HepG2 (cell line): Measurements from ENCODE around the gene HSDL1. TPM values are rescaled to one million over a fixed set of nuclear protein-coding genes. Genes with fewer than 3 reads are reported as not detected.

Experiments
- ATAC-seq: fragments of 200-7000 bp; cut with Tn5 transposase; 3 replicates; pipeline ENCODE4 v1.9.1; 2020; ENCODE audit warnings: mild to moderate bottlenecking, moderate library complexity
- BruUV-seq: library from RNA; stranded (reverse); fragments of 400-500 nt; replicated peaks from 2 replicates; lab custom pipeline; 2021; lab: Mats Ljungman, UMichigan
- CTCF ChIA-PET: fragments of 300-600 bp; formaldehyde crosslinking; extraction: SDS; loops from one replicate; lab custom pipeline; 2021; ENCODE audit warnings: low total read pairs, inconsistent platforms, low intra/inter-chr PET ratio; lab: Yijun Ruan, JAX
- POLR2A ChIA-PET: fragments of 350-600 bp; sonication (Branson Sonifier 250); formaldehyde crosslinking; loops from one replicate; lab custom pipeline; 2020; ENCODE audit warnings: antibody characterized with exemption, inconsistent platforms; lab: Yijun Ruan, JAX
- DNase-seq: peaks from one replicate; pipeline ENCODE4 v3.0.0-alpha.2; 2015; ENCODE audit warnings: low spot score
- FAIRE-seq: peaks from 3 replicates; lab custom pipeline; 2011; peaks lifted over from hg19 to GRCh38; lab: Jason Lieb, UNC
- H2AFZ ChIP-seq: one replicate; pipeline ENCODE4 v1.6.1; 2011; ENCODE audit warnings: low read length, inconsistent platforms
- H3K27ac ChIP-seq: fragments of 300-600 bp; 3 replicates; pipeline ENCODE4 v1.8.0; 2011; ENCODE audit warnings: mixed run types, mild to moderate bottlenecking, mixed read lengths, low read length, inconsistent platforms; ENCODE audit not compliant: insufficient read depth; ENCODE audit errors: extremely low read length
- H3K27me3 ChIP-seq, 2 experiments: fragments of 200-600 bp in 1 of 2; 2 replicates in 1 of 2; 3 replicates in 1 of 2; pipeline versions ENCODE4 v1.6.0 to v1.8.0; 2011; ENCODE audit warnings: low read length in 2 of 2, mild to moderate bottlenecking in 2 of 2, moderate library complexity in 2 of 2, inconsistent platforms in 1 of 2; ENCODE audit not compliant: insufficient read depth in 2 of 2, control insufficient read depth in 1 of 2
- H3K36me3 ChIP-seq, 2 experiments: fragments of 200-600 bp in 1 of 2; replicated peaks in 1 of 2; 2 replicates in 1 of 2; 3 replicates in 1 of 2; pipeline versions ENCODE4 v1.5.1 to v1.8.0; 2011; ENCODE audit warnings: low read length in 2 of 2, inconsistent platforms in 1 of 2; ENCODE audit not compliant: insufficient read depth in 2 of 2, control insufficient read depth in 1 of 2
- H3K4me1 ChIP-seq: 2 replicates; pipeline ENCODE4 v1.5.1; 2012; ENCODE audit warnings: low read length, inconsistent platforms; ENCODE audit not compliant: insufficient read depth
- H3K4me2 ChIP-seq: 2 replicates; pipeline ENCODE4 v1.6.0; 2011; ENCODE audit warnings: low read depth, low read length, inconsistent platforms
- H3K4me3 ChIP-seq, 3 experiments: fragments of 200-600 bp in 1 of 3; sonication (generic), shearing (Covaris generic) in 1 of 3; replicated peaks in 1 of 3; 2 replicates each; pipeline ENCODE4 v1.5.1; 2011 to 2016; ENCODE audit warnings: low read length in 3 of 3, inconsistent platforms in 2 of 3, low read depth in 2 of 3, mild to moderate bottlenecking in 2 of 3, control low read depth in 1 of 3, mixed read lengths in 1 of 3; ENCODE audit not compliant: insufficient read depth in 1 of 3
- H3K79me2 ChIP-seq: one replicate; pipeline ENCODE4 v1.6.1; 2011; ENCODE audit warnings: low read length, inconsistent platforms; ENCODE audit not compliant: insufficient read depth
- H3K9ac ChIP-seq: 2 replicates; pipeline ENCODE4 v1.6.0; 2011; ENCODE audit warnings: mild to moderate bottlenecking, low read depth, low read length, inconsistent platforms; ENCODE audit not compliant: insufficient read depth
- H3K9me3 ChIP-seq: 2 replicates; pipeline ENCODE4 v1.5.1; 2012; ENCODE audit warnings: mild to moderate bottlenecking, low read length
- H4K20me1 ChIP-seq: 2 replicates; pipeline ENCODE4 v1.6.0; 2011; ENCODE audit warnings: inconsistent platforms, mild to moderate bottlenecking, low read length, moderate library complexity; ENCODE audit not compliant: insufficient read depth
- HDAC6 ChIP-seq: fragments of 200-600 bp; sonication (generic); IDR thresholded peaks from 2 replicates; pipeline ENCODE4 v1.7.0; 2017; ENCODE audit warnings: mild to moderate bottlenecking, antibody characterized with exemption, low read length, low read depth
- MAFF ChIP-seq: IDR thresholded peaks from 2 replicates; pipeline ENCODE4 v1.6.1; 2011; ENCODE audit warnings: low read depth, low read length, improper control_type of control experiment
- MAFG ChIP-seq: sonication (generic); formaldehyde crosslinking; IDR thresholded peaks from 2 replicates; pipeline ENCODE4 v1.5.1; 2020; ENCODE audit warnings: mild to moderate bottlenecking, missing genetic modification reagents
- NCOA5 ChIP-seq: sonication (generic); formaldehyde crosslinking; IDR thresholded peaks from 2 replicates; pipeline ENCODE4 v1.4.0; 2020; ENCODE audit warnings: missing genetic modification reagents
- PHF20 ChIP-seq: sonication (generic); formaldehyde crosslinking; IDR thresholded peaks from 2 replicates; pipeline ENCODE4 v1.5.0; 2020; ENCODE audit warnings: mild to moderate bottlenecking, missing genetic modification reagents
- RARA ChIP-seq: IDR thresholded peaks from 2 replicates; pipeline ENCODE4 v1.6.1; 2016; ENCODE audit warnings: missing genetic modification reagents, missing compliant biosample characterization
- RFX1 ChIP-seq: fragments of 450-650 bp; IDR thresholded peaks from 2 replicates; pipeline ENCODE4 v1.6.1; 2017
- SKI ChIP-seq: fragments of 450-650 bp; IDR thresholded peaks from one replicate; pipeline ENCODE4 v1.6.1; 2018; ENCODE audit warnings: mild to moderate bottlenecking; ENCODE audit not compliant: partially characterized antibody
- SMARCC2 ChIP-seq: fragments of 450-650 bp; IDR thresholded peaks from 2 replicates; pipeline ENCODE4 v1.6.1; 2017; ENCODE audit warnings: antibody characterized with exemption, mild to moderate bottlenecking
- SRSF9 ChIP-seq: fragments of 200-400 bp; formaldehyde crosslinking; IDR thresholded peaks from 2 replicates; pipeline ENCODE4 v1.6.1; 2018; ENCODE audit warnings: borderline replicate concordance, mild to moderate bottlenecking, low read depth, low read length; ENCODE audit not compliant: insufficient read depth, poor library complexity, severe bottlenecking
- ZNF296 ChIP-seq: sonication (generic); formaldehyde crosslinking; conservative IDR thresholded peaks from 2 replicates; pipeline ENCODE4 v1.5.0; 2020; ENCODE audit warnings: mild to moderate bottlenecking, missing genetic modification reagents
- ZNF619 ChIP-seq: sonication (generic); formaldehyde crosslinking; IDR thresholded peaks from 2 replicates; pipeline ENCODE4 v1.4.0; 2020; ENCODE audit warnings: mild to moderate bottlenecking, missing genetic modification reagents
- WGBS: methylation state at CpG from one replicate; pipeline ENCODE4 v1.1.6; 2017; ENCODE audit warnings: low lambda C conversion rate; 5-methylcytosine and 5-hydroxymethylcytosine counted together
- in situ Hi-C: cut with HindIII; loops from 2 replicates; pipeline ENCODE4 v1.10.0; 2017; ENCODE audit warnings: low pct_unique_long_range_greater_than_20kb; ENCODE audit not compliant: extremely low pct_ligation_motif_present
- intact Hi-C: fragments of 100-400 bp; cut with micrococcal nuclease; formaldehyde crosslinking; loops from one replicate; pipeline ENCODE4 v1.10.0; 2022; ENCODE audit not compliant: unreplicated experiment
- polyA plus RNA-seq, 8 experiments: library from polyadenylated mRNA; depleted of rRNA in 3 of 8; stranded (reverse) in 7 of 8; unstranded in 1 of 8; fragments of >200 nt; fragmentation: Illumina TruSeq in 4 of 8; extraction: Trizol in 4 of 8; gene quantifications; 2 replicates each; pipeline versions ENCODE4 v1.2.1 to v1.2.3, GENCODE V29; 2011 to 2016; ENCODE audit warnings: low read depth in 4 of 8, missing spikeins in 1 of 8, mixed read lengths in 1 of 8; ENCODE audit not compliant: insufficient read depth in 1 of 8
- total RNA-seq, 5 experiments: library from RNA; depleted of rRNA; stranded (reverse); fragments of >200 nt; fragmentation: Illumina TruSeq; extraction: Trizol; gene quantifications; 2 replicates each; pipeline ENCODE4 v1.2.3, GENCODE V29; 2016; ENCODE audit warnings: low read depth in 1 of 5
- TF ChIP-seq, protein P1 (sequence below): sonication (generic); formaldehyde crosslinking; IDR thresholded peaks from 2 replicates; pipeline ENCODE4 v1.5.1; 2020; ENCODE audit warnings: mild to moderate bottlenecking, moderate library complexity, missing genetic modification reagents
- TF ChIP-seq, protein P2 (sequence below): sonication (generic); formaldehyde crosslinking; IDR thresholded peaks from 2 replicates; pipeline ENCODE4 v1.5.1; 2020; ENCODE audit warnings: mild to moderate bottlenecking, missing genetic modification reagents, moderate library complexity
- TF ChIP-seq, protein P3 (sequence below): sonication (generic); formaldehyde crosslinking; IDR thresholded peaks from 2 replicates; pipeline ENCODE4 v1.4.0; 2020; ENCODE audit warnings: mild to moderate bottlenecking, missing genetic modification reagents

HSDL1 gene
- total and polyA plus RNA-seq, 2 of the 13 experiments (the other 11 are each of a cell fraction or from before 2014, with no cell fraction given): 49.2 to 49.7 TPM

DNA sequence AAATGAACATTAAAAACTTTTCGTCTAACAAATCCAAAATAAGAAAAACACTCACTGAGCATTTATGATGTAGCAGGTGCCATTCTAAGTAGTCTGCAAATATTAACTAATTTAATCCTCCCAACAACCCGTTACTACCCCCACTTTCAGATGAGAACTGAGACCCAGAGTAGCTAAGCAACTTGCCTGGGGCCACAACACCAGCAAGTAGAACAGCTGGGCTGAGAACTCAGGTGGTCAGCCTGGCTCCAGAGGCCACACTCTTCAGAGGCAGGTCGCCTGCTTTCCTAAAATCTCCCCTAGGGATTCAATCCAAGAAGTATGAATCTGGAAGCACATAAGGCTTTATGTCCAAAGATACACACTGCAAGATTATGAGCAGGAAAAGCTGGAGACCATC, 34.5 kb downstream of the HSDL1 start:
- H4K20me1 ChIP-seq: peaks cover 8% of the 10 kb centered on the region; the same call in 1 of the 2 replicates
- POLR2A ChIA-PET: interaction anchor here (0.5 to 2.2 kb wide), 2 partner anchors 29 to 169 kb away, joined by 3 to 7 read pairs; no protein-coding TSS in a partner anchor

More for the DNA sequence above, 34.5 kb downstream of the HSDL1 start:
- Histone ChIP-seq H3K4me1 (peaks cover 21% of the 10 kb centered on the region), H3K36me3 (peaks cover 18 to 33% of the 10 kb centered on the region in 2 experiments), H3K27me3 (no peaks in the 10 kb centered on the region), H3K79me2 (peaks cover 95% of the 10 kb centered on the region), H3K27ac (no peak overlapping the region), H3K4me2 (no peak overlapping the region), H3K4me3 (no peak overlapping the region), H3K9ac (no peak overlapping the region), H3K9me3 (no peaks in the 10 kb centered on the region), H2AFZ (no peak overlapping the region)
- BruUV-seq: no TSS peak
- in situ Hi-C loops (no loop called here), intact Hi-C loops (no loop called here)
- no peak for ATAC-seq
- CTCF ChIA-PET: no interaction called here
- DNase-seq: no peak
- TF ChIP-seq, protein P1, sequence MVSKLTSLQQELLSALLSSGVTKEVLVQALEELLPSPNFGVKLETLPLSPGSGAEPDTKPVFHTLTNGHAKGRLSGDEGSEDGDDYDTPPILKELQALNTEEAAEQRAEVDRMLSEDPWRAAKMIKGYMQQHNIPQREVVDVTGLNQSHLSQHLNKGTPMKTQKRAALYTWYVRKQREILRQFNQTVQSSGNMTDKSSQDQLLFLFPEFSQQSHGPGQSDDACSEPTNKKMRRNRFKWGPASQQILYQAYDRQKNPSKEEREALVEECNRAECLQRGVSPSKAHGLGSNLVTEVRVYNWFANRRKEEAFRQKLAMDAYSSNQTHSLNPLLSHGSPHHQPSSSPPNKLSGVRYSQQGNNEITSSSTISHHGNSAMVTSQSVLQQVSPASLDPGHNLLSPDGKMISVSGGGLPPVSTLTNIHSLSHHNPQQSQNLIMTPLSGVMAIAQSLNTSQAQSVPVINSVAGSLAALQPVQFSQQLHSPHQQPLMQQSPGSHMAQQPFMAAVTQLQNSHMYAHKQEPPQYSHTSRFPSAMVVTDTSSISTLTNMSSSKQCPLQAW (CRISPR knock-in tag): no peak
- TF ChIP-seq ZNF619 (CRISPR knock-in tag) (no peak), SRSF9 (no peak), NCOA5 (no peak), MAFF (no peak), RARA (CRISPR knock-in tag) (no peak), SMARCC2 (no peak), RFX1 (no peak), HDAC6 (no peak), ZNF296 (no peak), SKI (no peak), PHF20 (CRISPR knock-in tag) (no peak), MAFG (CRISPR knock-in tag) (no peak)
- TF ChIP-seq, protein P2, sequence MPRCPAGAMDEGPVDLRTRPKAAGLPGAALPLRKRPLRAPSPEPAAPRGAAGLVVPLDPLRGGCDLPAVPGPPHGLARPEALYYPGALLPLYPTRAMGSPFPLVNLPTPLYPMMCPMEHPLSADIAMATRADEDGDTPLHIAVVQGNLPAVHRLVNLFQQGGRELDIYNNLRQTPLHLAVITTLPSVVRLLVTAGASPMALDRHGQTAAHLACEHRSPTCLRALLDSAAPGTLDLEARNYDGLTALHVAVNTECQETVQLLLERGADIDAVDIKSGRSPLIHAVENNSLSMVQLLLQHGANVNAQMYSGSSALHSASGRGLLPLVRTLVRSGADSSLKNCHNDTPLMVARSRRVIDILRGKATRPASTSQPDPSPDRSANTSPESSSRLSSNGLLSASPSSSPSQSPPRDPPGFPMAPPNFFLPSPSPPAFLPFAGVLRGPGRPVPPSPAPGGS (CRISPR knock-in tag): no peak
- TF ChIP-seq, protein P3, sequence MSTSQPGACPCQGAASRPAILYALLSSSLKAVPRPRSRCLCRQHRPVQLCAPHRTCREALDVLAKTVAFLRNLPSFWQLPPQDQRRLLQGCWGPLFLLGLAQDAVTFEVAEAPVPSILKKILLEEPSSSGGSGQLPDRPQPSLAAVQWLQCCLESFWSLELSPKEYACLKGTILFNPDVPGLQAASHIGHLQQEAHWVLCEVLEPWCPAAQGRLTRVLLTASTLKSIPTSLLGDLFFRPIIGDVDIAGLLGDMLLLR (CRISPR knock-in tag): no peak
- no peak for FAIRE-seq
- 96% methylated on average over 3 of the region's 3 CpGs for WGBS
